ENCODE measurements around the gene PAMR1. TPM values are rescaled to one million over a fixed set of nuclear protein-coding genes. Genes with fewer than 3 reads are reported as not detected.
"Not testable (repeated sequence)": the region's sequence is repeated elsewhere in the genome, so short reads cannot be mapped to it uniquely, and the experiment has no call there.

PAMR1 gene
- total RNA-seq, 4 donors from 2014 or later = 4.2 to 17.3 (median 5.6) TPM

- no peak for ATAC-seq
- H3K4me1 ChIP-seq = peaks cover 0 to 17% (median 10%) of the 10 kb centered on the region in 3 donors
- H3K27ac ChIP-seq = no peak overlapping the region
- no peaks in the 10 kb centered on the region for H3K9me3 ChIP-seq
- no peaks in the 10 kb centered on the region for H3K36me3 ChIP-seq
- TF ChIP-seq CTCF (IDR thresholded peaks at IDR 0.05) = no peak
- no peak for TF ChIP-seq POLR2AphosphoS5 (IDR thresholded peaks at IDR 0.05)
- TF ChIP-seq POLR2A (IDR thresholded peaks at IDR 0.05) = no peak
- TF ChIP-seq EP300 (IDR thresholded peaks at IDR 0.05) = no peak
- WGBS, 2 donors (ENCODE audit: low coverage in 1 of 2) = 62 to 79% methylated on average over 3 to 6 of the region's 6 CpGs
- no peak overlapping the region for H3K4me3 ChIP-seq
- peaks cover 43% of the 10 kb centered on the region for H3K27me3 ChIP-seq
Observed at GRCh38 chr11:35526370-35526792, 965 bp upstream of the PAMR1 start.

- 60 to 82% methylated on average over 2 to 4 of the region's 4 CpGs for WGBS, 2 donors (ENCODE audit: low coverage in 1 of 2)
- TF ChIP-seq POLR2A (IDR thresholded peaks at IDR 0.05) (no peak), POLR2AphosphoS5 (IDR thresholded peaks at IDR 0.05) (no peak), EP300 (IDR thresholded peaks at IDR 0.05) (no peak), CTCF (IDR thresholded peaks at IDR 0.05) (no peak)
Observed at GRCh38 chr11:35524780-35525179, 636 bp downstream of the PAMR1 start.

GRCh38 chr11:35523861-35524260 is 1.6 kb downstream of the PAMR1 start:
- no peak for ATAC-seq
- H3K27ac ChIP-seq = peak overlapping the region in 1 of 4 donors; percentile 55
- no peaks in the 10 kb centered on the region for H3K9me3 ChIP-seq
- no peaks in the 10 kb centered on the region for H3K36me3 ChIP-seq
- WGBS, 2 donors (ENCODE audit: low coverage in 1 of 2) = 67 to 88% methylated on average over 4 to 5 of the region's 5 CpGs
- peaks cover 43% of the 10 kb centered on the region for H3K27me3 ChIP-seq
- H3K4me3 ChIP-seq = no peak overlapping the region
- peaks cover 0 to 11% (median 4%) of the 10 kb centered on the region in 3 donors for H3K4me1 ChIP-seq
- TF ChIP-seq EP300 (IDR thresholded peaks at IDR 0.05) = no peak
- no peak for TF ChIP-seq POLR2AphosphoS5 (IDR thresholded peaks at IDR 0.05)
- no peak for TF ChIP-seq CTCF (IDR thresholded peaks at IDR 0.05)
- no peak for TF ChIP-seq POLR2A (IDR thresholded peaks at IDR 0.05)

More at GRCh38 chr11:35524780-35525179, 636 bp downstream of the PAMR1 start:
- Histone ChIP-seq H3K4me3 (peak overlapping the region in 1 of 2 donors; percentile 37), H3K4me1 (peaks cover 0 to 11% (median 7%) of the 10 kb centered on the region in 3 donors), H3K9me3 (no peaks in the 10 kb centered on the region), H3K27ac (peak overlapping the region in 1 of 4 donors; percentile 55), H3K36me3 (no peaks in the 10 kb centered on the region), H3K27me3 (peaks cover 43% of the 10 kb centered on the region)
- ATAC-seq = no peak

- Histone ChIP-seq H3K27me3 (peaks cover 43% of the 10 kb centered on the region), H3K36me3 (no peaks in the 10 kb centered on the region), H3K9me3 (no peaks in the 10 kb centered on the region), H3K4me3 (no peak overlapping the region), H3K4me1 (peaks cover 0 to 11% (median 4%) of the 10 kb centered on the region in 3 donors), H3K27ac (peak overlapping the region in 2 of 4 donors; percentile 9 to 35)
- TF ChIP-seq CTCF (IDR thresholded peaks at IDR 0.05) (no peak), POLR2AphosphoS5 (IDR thresholded peaks at IDR 0.05) (no peak), POLR2A (IDR thresholded peaks at IDR 0.05) (no peak), EP300 (IDR thresholded peaks at IDR 0.05) (no peak)
- ATAC-seq = no peak
- 43 to 44% methylated on average over 6 to 7 of the region's 7 CpGs for WGBS, 2 donors (ENCODE audit: low coverage in 1 of 2)
Observed at GRCh38 chr11:35523331-35523768, 2.1 kb downstream of the PAMR1 start.

- ATAC-seq, H3K9me3 ChIP-seq, H3K4me3 ChIP-seq, H3K36me3 ChIP-seq, H3K27ac ChIP-seq: not testable (repeated sequence)
- Histone ChIP-seq H3K4me1 (peaks cover 0 to 11% (median 4%) of the 10 kb centered on the region in 3 donors), H3K27me3 (peaks cover 46% of the 10 kb centered on the region)
- 97% methylated on average over 5 of the region's 5 CpGs; no CpG with 5 or more reads in 1 of the 2 donors for WGBS, 2 donors (ENCODE audit: low coverage in 1 of 2)
Observed at GRCh38 chr11:35522091-35522490, 3.3 kb downstream of the PAMR1 start.

All from gastroesophageal sphincter (tissue), 4 donors.